GM12878 (cell line): Measurements from ENCODE around the gene SRSF8. TPM values are rescaled to one million over a fixed set of nuclear protein-coding genes. Genes with fewer than 3 reads are reported as not detected.

Source experiments
- ATAC-seq: fragments of 200-7000 bp; cut with Tn5 transposase; 3 replicates; pipeline ENCODE4 v1.9.1; 2020; ENCODE audit warnings: mild to moderate bottlenecking, moderate library complexity
- BruUV-seq: library from RNA; stranded (reverse); fragments of 400-500 nt; replicated peaks from 2 replicates; lab custom pipeline; 2021; lab: Mats Ljungman, UMichigan
- CTCF ChIA-PET: fragments of 300-600 bp; sonication (Branson Sonifier 250); formaldehyde crosslinking; extraction: SDS; loops from one replicate; lab custom pipeline; 2021; ENCODE audit warnings: inconsistent platforms; lab: Yijun Ruan, JAX
- POLR2A ChIA-PET: fragments of 350-600 bp; formaldehyde crosslinking; extraction: SDS; loops from one replicate; lab custom pipeline; 2021; ENCODE audit warnings: inconsistent platforms; lab: Charles Lee
- RAD21 ChIA-PET: fragments of 300-600 bp; sonication (Branson Sonifier 250); formaldehyde crosslinking; loops from one replicate; lab custom pipeline; 2023; ENCODE audit warnings: antibody characterized with exemption; ENCODE audit not compliant: unreplicated experiment; lab: Charles Lee
- SMC1A ChIA-PET: fragments of 300-600 bp; sonication (Branson Sonifier 250); formaldehyde crosslinking; loops from one replicate; lab custom pipeline; 2023; ENCODE audit not compliant: unreplicated experiment, uncharacterized antibody; lab: Charles Lee
- DNase-seq: peaks from one replicate; pipeline ENCODE4 v3.0.0-alpha.2; 2011; ENCODE audit warnings: low read depth, low spot score
- FAIRE-seq: peaks from 3 replicates; lab custom pipeline; 2011; peaks lifted over from hg19 to GRCh38; lab: Jason Lieb, UNC
- H2AFZ ChIP-seq: 2 replicates; pipeline ENCODE4 v1.6.0; 2011; ENCODE audit warnings: low read depth, low read length, control low read depth; ENCODE audit not compliant: control insufficient read depth
- H3K27ac ChIP-seq: 2 replicates; pipeline ENCODE4 v1.5.1; 2011; ENCODE audit warnings: control low read depth; ENCODE audit not compliant: control insufficient read depth, insufficient read depth
- H3K27me3 ChIP-seq, 2 experiments: replicated peaks in 1 of 2; 2 replicates each; pipeline versions ENCODE4 v1.6.0 to v1.6.1; 2011; ENCODE audit warnings: low read length in 1 of 2; ENCODE audit not compliant: control insufficient read depth in 2 of 2, insufficient read depth in 2 of 2
- H3K36me3 ChIP-seq, 2 experiments: 2 replicates each; pipeline ENCODE4 v1.5.1; 2011; ENCODE audit warnings: low read length in 1 of 2; ENCODE audit not compliant: control insufficient read depth in 2 of 2, insufficient read depth in 2 of 2
- H3K4me1 ChIP-seq: 2 replicates; pipeline ENCODE4 v1.6.1; 2011; ENCODE audit warnings: mild to moderate bottlenecking, low read length, moderate library complexity, mixed read lengths; ENCODE audit not compliant: control insufficient read depth, insufficient read depth
- H3K4me2 ChIP-seq: 2 replicates; pipeline ENCODE4 v1.6.0; 2011; ENCODE audit warnings: control low read depth; ENCODE audit not compliant: control insufficient read depth, insufficient read depth
- H3K4me3 ChIP-seq: fragments of 200-600 bp; sonication (generic); 2 replicates; pipeline ENCODE4 v1.5.1; 2016
- H3K79me2 ChIP-seq: 2 replicates; pipeline ENCODE4 v1.6.0; 2011; ENCODE audit warnings: low read length; ENCODE audit not compliant: control insufficient read depth, insufficient read depth
- H3K9ac ChIP-seq: 2 replicates; pipeline ENCODE4 v1.8.0; 2011; ENCODE audit warnings: low read length, control low read depth, mixed read lengths; ENCODE audit not compliant: control insufficient read depth, insufficient read depth
- H3K9me3 ChIP-seq: replicated peaks from 3 replicates; pipeline ENCODE4 v1.5.1; 2011; ENCODE audit warnings: mild to moderate bottlenecking, low read length; ENCODE audit not compliant: control insufficient read depth, insufficient read depth
- H4K20me1 ChIP-seq: 2 replicates; pipeline ENCODE4 v1.6.0; 2011; ENCODE audit not compliant: control insufficient read depth, insufficient read depth
- HDAC6 ChIP-seq: fragments of 200-600 bp; sonication (generic); IDR thresholded peaks from one replicate; pipeline ENCODE4 v1.8.0; 2017; ENCODE audit warnings: antibody characterized with exemption; ENCODE audit not compliant: unreplicated experiment
- JUNB ChIP-seq: IDR thresholded peaks from 2 replicates; pipeline ENCODE4 v1.6.1; 2016; ENCODE audit warnings: antibody characterized with exemption, mild to moderate bottlenecking
- KDM1A ChIP-seq: fragments of 200-600 bp; sonication (generic); IDR thresholded peaks from 2 replicates; pipeline ENCODE4 v1.6.1; 2016; ENCODE audit warnings: borderline replicate concordance
- MEF2A ChIP-seq: IDR thresholded peaks from 2 replicates; pipeline ENCODE4 v1.6.1; 2011; ENCODE audit warnings: low read depth, mild to moderate bottlenecking, low read length, moderate library complexity; ENCODE audit not compliant: insufficient read depth
- MEF2B ChIP-seq: fragments of 450-650 bp; IDR thresholded peaks from 2 replicates; pipeline ENCODE4 v1.6.1; 2018; ENCODE audit warnings: mild to moderate bottlenecking, moderate library complexity; ENCODE audit not compliant: partially characterized antibody, poor library complexity, severe bottlenecking
- MTA2 ChIP-seq: fragments of 450-650 bp; IDR thresholded peaks from 2 replicates; pipeline ENCODE4 v1.6.1; 2016; ENCODE audit warnings: low read depth, mild to moderate bottlenecking, moderate library complexity
- MTA3 ChIP-seq: IDR thresholded peaks from 2 replicates; pipeline ENCODE4 v1.6.1; 2012; ENCODE audit warnings: low read length, inconsistent platforms, borderline replicate concordance
- POLR2AphosphoS2 ChIP-seq: IDR thresholded peaks from 2 replicates; pipeline ENCODE4 v1.6.1; 2011; ENCODE audit warnings: low read depth, mild to moderate bottlenecking, low read length, improper control_type of control experiment, moderate library complexity
- SKIL ChIP-seq: fragments of 450-650 bp; IDR thresholded peaks from 2 replicates; pipeline ENCODE4 v1.6.1; 2017; ENCODE audit warnings: mild to moderate bottlenecking, low read depth, inconsistent platforms; ENCODE audit not compliant: poor library complexity, severe bottlenecking
- TARDBP ChIP-seq: IDR thresholded peaks from 2 replicates; pipeline ENCODE4 v1.6.1; 2016; ENCODE audit warnings: borderline replicate concordance
- USF1 ChIP-seq: IDR thresholded peaks from 2 replicates; pipeline ENCODE4 v1.6.1; 2011; ENCODE audit warnings: borderline replicate concordance, low read depth, mild to moderate bottlenecking, moderate library complexity, mixed read lengths, low read length; ENCODE audit not compliant: insufficient read depth; ENCODE audit errors: extremely low read length
- USF2 ChIP-seq: IDR thresholded peaks from 2 replicates; pipeline ENCODE4 v1.6.1; 2011; ENCODE audit warnings: low read depth, low read length, improper control_type of control experiment, borderline replicate concordance
- YBX1 ChIP-seq: fragments of 450-650 bp; IDR thresholded peaks from 2 replicates; pipeline ENCODE4 v1.6.1; 2016; ENCODE audit warnings: antibody characterized with exemption
- ZNF24 ChIP-seq: fragments of 450-650 bp; IDR thresholded peaks from 2 replicates; pipeline ENCODE4 v1.6.1; 2017; ENCODE audit warnings: antibody characterized with exemption, mild to moderate bottlenecking
- WGBS: methylation state at CpG from one replicate; pipeline ENCODE4 v1.1.6; 2016; ENCODE audit warnings: low lambda C conversion rate; ENCODE audit not compliant: insufficient replicate concordance, insufficient coverage; ENCODE audit errors: missing lambda C conversion rate; 5-methylcytosine and 5-hydroxymethylcytosine counted together
- in situ Hi-C: fragments of 300-500 bp; cut with MboI; formaldehyde crosslinking; loops from 9 replicates; pipeline ENCODE4 v1.14.3; 2018; ENCODE audit warnings: mixed read lengths
- intact Hi-C: fragments of 100-400 bp; cut with micrococcal nuclease; formaldehyde crosslinking; loops from one replicate; pipeline ENCODE4 v1.14.2; 2022; ENCODE audit not compliant: unreplicated experiment
- polyA plus RNA-seq, 11 experiments: library from polyadenylated mRNA; depleted of rRNA in 4 of 11; unstranded in 6 of 11; stranded (reverse) in 5 of 11; fragments of >200 nt; fragmentation: Nextera tagmentation in 4 of 11; fragmentation: Illumina TruSeq in 1 of 11; extraction: Ambion mirVana in 4 of 11; extraction: Trizol in 1 of 11; gene quantifications; 1 replicate in 1 of 11; 2 replicates in 10 of 11; pipeline versions ENCODE4 v1.2.1 to v1.2.3, GENCODE V29; 2011 to 2016; ENCODE audit warnings: inconsistent platforms in 2 of 11, missing spikeins in 2 of 11, low read depth in 1 of 11
- total RNA-seq, 4 experiments: library from RNA; depleted of rRNA in 3 of 4; stranded (reverse); fragments of >200 nt in 3 of 4; fragmentation: Illumina TruSeq in 1 of 4; extraction: Trizol in 1 of 4; gene quantifications; 2 replicates each; pipeline versions ENCODE4 v1.2.1 to v1.2.3, GENCODE V29; 2013 to 2021
- TF ChIP-seq, protein P1 (sequence below): fragments of 150-350 bp; IDR thresholded peaks from 2 replicates; pipeline ENCODE4 v1.6.1; 2016; ENCODE audit warnings: low read depth, low read length

Gene SRSF8
- total and polyA plus RNA-seq, 10 of the 15 experiments (the other 5 are each of a cell fraction or from before 2014, with no cell fraction given), result 14.2 to 43.1 (median 27.1) TPM

- CTCF ChIA-PET, result no interaction called here
- no peaks in the 10 kb centered on the region for H3K4me1 ChIP-seq
- intact Hi-C loops, result no loop called here
- POLR2A ChIA-PET, result no interaction called here
- H3K36me3 ChIP-seq, result no peaks in the 10 kb centered on the region
- TF ChIP-seq MTA2, result no peak
- no peak for TF ChIP-seq MTA3
- TF ChIP-seq ZNF24, result no peak
- TF ChIP-seq HDAC6, result no peak
- TF ChIP-seq KDM1A, result no peak
- TF ChIP-seq MEF2B, result no peak
- TF ChIP-seq MEF2A, result no peak
- no peak for TF ChIP-seq SKIL
- no peak for TF ChIP-seq USF1
- no peak for TF ChIP-seq POLR2AphosphoS2
- TF ChIP-seq, protein P1, sequence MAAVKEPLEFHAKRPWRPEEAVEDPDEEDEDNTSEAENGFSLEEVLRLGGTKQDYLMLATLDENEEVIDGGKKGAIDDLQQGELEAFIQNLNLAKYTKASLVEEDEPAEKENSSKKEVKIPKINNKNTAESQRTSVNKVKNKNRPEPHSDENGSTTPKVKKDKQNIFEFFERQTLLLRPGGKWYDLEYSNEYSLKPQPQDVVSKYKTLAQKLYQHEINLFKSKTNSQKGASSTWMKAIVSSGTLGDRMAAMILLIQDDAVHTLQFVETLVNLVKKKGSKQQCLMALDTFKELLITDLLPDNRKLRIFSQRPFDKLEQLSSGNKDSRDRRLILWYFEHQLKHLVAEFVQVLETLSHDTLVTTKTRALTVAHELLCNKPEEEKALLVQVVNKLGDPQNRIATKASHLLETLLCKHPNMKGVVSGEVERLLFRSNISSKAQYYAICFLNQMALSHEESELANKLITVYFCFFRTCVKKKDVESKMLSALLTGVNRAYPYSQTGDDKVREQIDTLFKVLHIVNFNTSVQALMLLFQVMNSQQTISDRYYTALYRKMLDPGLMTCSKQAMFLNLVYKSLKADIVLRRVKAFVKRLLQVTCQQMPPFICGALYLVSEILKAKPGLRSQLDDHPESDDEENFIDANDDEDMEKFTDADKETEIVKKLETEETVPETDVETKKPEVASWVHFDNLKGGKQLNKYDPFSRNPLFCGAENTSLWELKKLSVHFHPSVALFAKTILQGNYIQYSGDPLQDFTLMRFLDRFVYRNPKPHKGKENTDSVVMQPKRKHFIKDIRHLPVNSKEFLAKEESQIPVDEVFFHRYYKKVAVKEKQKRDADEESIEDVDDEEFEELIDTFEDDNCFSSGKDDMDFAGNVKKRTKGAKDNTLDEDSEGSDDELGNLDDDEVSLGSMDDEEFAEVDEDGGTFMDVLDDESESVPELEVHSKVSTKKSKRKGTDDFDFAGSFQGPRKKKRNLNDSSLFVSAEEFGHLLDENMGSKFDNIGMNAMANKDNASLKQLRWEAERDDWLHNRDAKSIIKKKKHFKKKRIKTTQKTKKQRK, result no peak
- no peak for TF ChIP-seq TARDBP
- no peak for TF ChIP-seq YBX1
- TF ChIP-seq USF2, result no peak
- TF ChIP-seq JUNB, result no peak
- no peaks in the 10 kb centered on the region for H4K20me1 ChIP-seq
- no peak overlapping the region for H3K9ac ChIP-seq
- no peak overlapping the region for H3K4me2 ChIP-seq
- no peak overlapping the region for H2AFZ ChIP-seq
- SMC1A ChIA-PET, result no interaction called here
- ATAC-seq (no peak), DNase-seq (no peak), FAIRE-seq (no peak)
- H3K4me3 ChIP-seq, result no peak overlapping the region
- no TSS peak for BruUV-seq
- RAD21 ChIA-PET, result no interaction called here
- in situ Hi-C loops, result no loop called here
- peaks cover 0 to 3% of the 10 kb centered on the region in 2 experiments; a peak in 3 of 4 replicates for H3K27me3 ChIP-seq
- H3K79me2 ChIP-seq, result no peaks in the 10 kb centered on the region
- 50% methylated on average over 1 of the region's 1 CpG for WGBS
- no peaks in the 10 kb centered on the region for H3K9me3 ChIP-seq
- H3K27ac ChIP-seq, result no peak overlapping the region
Measured at GRCh38 chr11:95042239-95042638, 24.5 kb upstream of the SRSF8 start.
